HEK293 (cell line): ENCODE results near the gene GADD45GIP1.
A peak's percentile ranks its signal among the peaks of the same experiment; 100 is the strongest.

Source experiments
- IKZF3 ChIP-seq: fragments of 450-650 bp; IDR thresholded peaks from 2 replicates; pipeline ENCODE4 v1.5.0; 2018; ENCODE audit warnings: missing biosample characterization, mild to moderate bottlenecking, missing genetic modification characterization, moderate library complexity
- KLF1 ChIP-seq: fragments of 450-650 bp; formaldehyde crosslinking; IDR thresholded peaks from 2 replicates; pipeline ENCODE4 v1.5.1; 2016; ENCODE audit warnings: missing biosample characterization, missing genetic modification characterization
- PBX3 ChIP-seq: sonication (generic); formaldehyde crosslinking; IDR thresholded peaks from 2 replicates; pipeline ENCODE4 v1.8.1; 2022; ENCODE audit warnings: mild to moderate bottlenecking, moderate library complexity, missing genetic modification reagents
- SP3 ChIP-seq: fragments of 450-650 bp; formaldehyde crosslinking; IDR thresholded peaks from 2 replicates; pipeline ENCODE4 v1.5.1; 2016; ENCODE audit warnings: missing biosample characterization, missing genetic modification characterization
- SP7 ChIP-seq: fragments of 450-650 bp; formaldehyde crosslinking; IDR thresholded peaks from 2 replicates; pipeline ENCODE4 v1.5.1; 2016; ENCODE audit warnings: missing biosample characterization, missing genetic modification characterization
- ZBTB6 ChIP-seq: fragments of 450-650 bp; formaldehyde crosslinking; IDR thresholded peaks from 2 replicates; pipeline ENCODE4 v1.5.1; 2017; ENCODE audit warnings: missing biosample characterization, missing genetic modification characterization
- ZBTB7A ChIP-seq: fragments of 450-650 bp; formaldehyde crosslinking; IDR thresholded peaks from 2 replicates; pipeline ENCODE4 v1.5.1; 2016; ENCODE audit warnings: low read depth, missing biosample characterization, missing genetic modification characterization
- ZEB2 ChIP-seq: fragments of 450-650 bp; formaldehyde crosslinking; IDR thresholded peaks from 2 replicates; pipeline ENCODE4 v1.5.1; 2016; ENCODE audit warnings: missing biosample characterization, missing genetic modification characterization
- ZIC2 ChIP-seq: fragments of 450-650 bp; formaldehyde crosslinking; IDR thresholded peaks from 2 replicates; pipeline ENCODE4 v1.5.1; 2016; ENCODE audit warnings: missing biosample characterization, missing genetic modification characterization
- ZNF138 ChIP-seq: fragments of 450-650 bp; formaldehyde crosslinking; IDR thresholded peaks from 2 replicates; pipeline ENCODE4 v1.5.1; 2016; ENCODE audit warnings: missing biosample characterization, missing genetic modification characterization, borderline replicate concordance
- ZNF157 ChIP-seq: fragments of 450-650 bp; formaldehyde crosslinking; IDR thresholded peaks from 2 replicates; pipeline ENCODE4 v1.5.1; 2016; ENCODE audit warnings: missing biosample characterization, missing genetic modification characterization
- ZNF223 ChIP-seq: fragments of 450-650 bp; formaldehyde crosslinking; IDR thresholded peaks from 2 replicates; pipeline ENCODE4 v1.5.1; 2016; ENCODE audit warnings: missing biosample characterization, missing genetic modification characterization
- ZNF26 ChIP-seq: fragments of 450-650 bp; formaldehyde crosslinking; IDR thresholded peaks from 2 replicates; pipeline ENCODE4 v1.5.1; 2016; ENCODE audit warnings: missing biosample characterization, missing genetic modification characterization
- ZNF37A ChIP-seq: fragments of 450-650 bp; IDR thresholded peaks from 2 replicates; pipeline ENCODE4 v1.5.1; 2018; ENCODE audit warnings: missing biosample characterization, missing genetic modification characterization
- ZNF398 ChIP-seq: fragments of 450-650 bp; formaldehyde crosslinking; IDR thresholded peaks from 2 replicates; pipeline ENCODE4 v1.5.1; 2017; ENCODE audit warnings: missing biosample characterization, missing genetic modification characterization
- ZNF426 ChIP-seq: fragments of 450-650 bp; formaldehyde crosslinking; IDR thresholded peaks from 2 replicates; pipeline ENCODE4 v1.5.1; 2017; ENCODE audit warnings: missing biosample characterization, missing genetic modification characterization, mild to moderate bottlenecking, inconsistent platforms, moderate library complexity
- ZNF48 ChIP-seq: fragments of 450-650 bp; formaldehyde crosslinking; IDR thresholded peaks from 2 replicates; pipeline ENCODE4 v1.5.1; 2016; ENCODE audit warnings: missing biosample characterization, missing genetic modification characterization
- ZNF544 ChIP-seq: fragments of 450-650 bp; formaldehyde crosslinking; IDR thresholded peaks from 2 replicates; pipeline ENCODE4 v1.5.0; 2017; ENCODE audit warnings: missing biosample characterization, missing genetic modification characterization
- ZNF639 ChIP-seq: fragments of 450-650 bp; formaldehyde crosslinking; IDR thresholded peaks from 2 replicates; pipeline ENCODE4 v1.5.1; 2016; ENCODE audit warnings: missing biosample characterization, missing genetic modification characterization
- ZNF654 ChIP-seq: fragments of 450-650 bp; formaldehyde crosslinking; IDR thresholded peaks from 2 replicates; pipeline ENCODE4 v1.5.1; 2016; ENCODE audit warnings: low read depth, missing biosample characterization, missing genetic modification characterization
- ZNF660 ChIP-seq: fragments of 450-650 bp; IDR thresholded peaks from 2 replicates; pipeline ENCODE4 v1.5.1; 2018; ENCODE audit warnings: missing biosample characterization, mild to moderate bottlenecking, missing genetic modification characterization
- ZNF692 ChIP-seq: fragments of 450-650 bp; formaldehyde crosslinking; IDR thresholded peaks from 2 replicates; pipeline ENCODE4 v1.5.1; 2016; ENCODE audit warnings: missing biosample characterization, missing genetic modification characterization
- ZNF776 ChIP-seq: fragments of 450-650 bp; formaldehyde crosslinking; IDR thresholded peaks from 2 replicates; pipeline ENCODE4 v1.5.0; 2017; ENCODE audit warnings: missing biosample characterization, missing genetic modification characterization, borderline replicate concordance
- ZNF777 ChIP-seq: fragments of 450-650 bp; formaldehyde crosslinking; IDR thresholded peaks from 2 replicates; pipeline ENCODE4 v1.5.1; 2017; ENCODE audit warnings: missing biosample characterization, missing genetic modification characterization, borderline replicate concordance
- ZNF785 ChIP-seq: fragments of 450-650 bp; formaldehyde crosslinking; IDR thresholded peaks from 2 replicates; pipeline ENCODE4 v1.5.1; 2016; ENCODE audit warnings: missing biosample characterization, missing genetic modification characterization
- ZNF843 ChIP-seq: fragments of 450-650 bp; formaldehyde crosslinking; IDR thresholded peaks from 2 replicates; pipeline ENCODE4 v1.5.1; 2016; ENCODE audit warnings: missing biosample characterization, missing genetic modification characterization
- ZSCAN23 ChIP-seq: fragments of 450-650 bp; formaldehyde crosslinking; IDR thresholded peaks from 2 replicates; pipeline ENCODE4 v1.5.1; 2016; ENCODE audit warnings: missing biosample characterization, missing genetic modification characterization

GADD45GIP1 gene

GRCh38 chr19:12965017-12965811 is 8.2 kb upstream of the GADD45GIP1 start (continued):
- TF ChIP-seq ZNF639 (tag by site-specific recombination) (peak; percentile 71; the same call in 1 of the 2 replicates), ZNF654 (tag by site-specific recombination) (peak; percentile 47), ZNF785 (0 out of 2 replicates have a peak, but pooled peaks have one; percentile 39), KLF1 (tag by site-specific recombination) (peak; percentile 85), PBX3 (CRISPR knock-in tag) (peak; percentile 32; the same call in 1 of the 2 replicates), ZNF426 (no peak), ZBTB6 (tag by site-specific recombination) (peak; percentile 60; the same call in 1 of the 2 replicates), ZNF157 (tag by site-specific recombination) (no peak), ZEB2 (tag by site-specific recombination) (peak; percentile 89), SP7 (tag by site-specific recombination) (peak; percentile 55), ZNF843 (tag by site-specific recombination) (peak; percentile 52), ZIC2 (peak; percentile 33), ZNF776 (tag by site-specific recombination) (no peak), ZNF660 (tag by site-specific recombination) (no peak; the same call in 1 of the 2 replicates), ZNF544 (tag by site-specific recombination) (no peak), ZSCAN23 (tag by site-specific recombination) (no peak), ZNF37A (tag by site-specific recombination) (no peak), SP3 (tag by site-specific recombination) (peak; percentile 78), ZNF692 (peak; percentile 54), ZNF48 (no peak), ZNF398 (peak; percentile 48; the same call in 1 of the 2 replicates), ZNF138 (tag by site-specific recombination) (no peak), ZNF777 (tag by site-specific recombination) (no peak), ZBTB7A (tag by site-specific recombination) (peak; percentile 63; the same call in 1 of the 2 replicates), ZNF26 (tag by site-specific recombination) (no peak), ZNF223 (tag by site-specific recombination) (no peak), IKZF3 (tag by site-specific recombination) (peak; percentile 78)
- TF ChIP-seq, all 188 proteins: peak for 68
